IPS DF 6.9 (cell line): Measurements from ENCODE around the gene ARSI.

Experiments used
- DNase-seq: peaks from one replicate; pipeline ENCODE4 v3.0.0-alpha.2; 2013; ENCODE audit warnings: low read depth, low spot score
- H3K27ac ChIP-seq: one replicate; pipeline ENCODE4 v1.5.1; 2013; ENCODE audit warnings: low read length, control low read depth
- H3K27me3 ChIP-seq: 2 replicates; pipeline ENCODE4 v1.6.1; 2013; ENCODE audit warnings: mild to moderate bottlenecking, low read length; ENCODE audit not compliant: control insufficient read depth, insufficient read depth
- H3K36me3 ChIP-seq: 2 replicates; pipeline ENCODE4 v1.6.1; 2013; ENCODE audit warnings: low read length; ENCODE audit not compliant: control insufficient read depth, insufficient read depth
- H3K4me1 ChIP-seq: 2 replicates; pipeline ENCODE4 v1.6.1; 2013; ENCODE audit warnings: low read length; ENCODE audit not compliant: control insufficient read depth, insufficient read depth
- H3K4me3 ChIP-seq: 2 replicates; pipeline ENCODE4 v1.5.1; 2013; ENCODE audit warnings: mild to moderate bottlenecking, low read length
- H3K9me3 ChIP-seq: 2 replicates; pipeline ENCODE4 v1.6.1; 2013; ENCODE audit warnings: low read length, inconsistent platforms; ENCODE audit not compliant: control insufficient read depth, insufficient read depth
- WGBS: extraction: QIAGEN DNeasy Blood & Tissue Kit; methylation state at CpG from one replicate; pipeline ENCODE4 v1.1.7; 2013; ENCODE audit warnings: mixed read lengths, missing lambda C conversion rate; ENCODE audit not compliant: insufficient read length, insufficient coverage; 5-methylcytosine and 5-hydroxymethylcytosine counted together

The ARSI gene

DNA sequence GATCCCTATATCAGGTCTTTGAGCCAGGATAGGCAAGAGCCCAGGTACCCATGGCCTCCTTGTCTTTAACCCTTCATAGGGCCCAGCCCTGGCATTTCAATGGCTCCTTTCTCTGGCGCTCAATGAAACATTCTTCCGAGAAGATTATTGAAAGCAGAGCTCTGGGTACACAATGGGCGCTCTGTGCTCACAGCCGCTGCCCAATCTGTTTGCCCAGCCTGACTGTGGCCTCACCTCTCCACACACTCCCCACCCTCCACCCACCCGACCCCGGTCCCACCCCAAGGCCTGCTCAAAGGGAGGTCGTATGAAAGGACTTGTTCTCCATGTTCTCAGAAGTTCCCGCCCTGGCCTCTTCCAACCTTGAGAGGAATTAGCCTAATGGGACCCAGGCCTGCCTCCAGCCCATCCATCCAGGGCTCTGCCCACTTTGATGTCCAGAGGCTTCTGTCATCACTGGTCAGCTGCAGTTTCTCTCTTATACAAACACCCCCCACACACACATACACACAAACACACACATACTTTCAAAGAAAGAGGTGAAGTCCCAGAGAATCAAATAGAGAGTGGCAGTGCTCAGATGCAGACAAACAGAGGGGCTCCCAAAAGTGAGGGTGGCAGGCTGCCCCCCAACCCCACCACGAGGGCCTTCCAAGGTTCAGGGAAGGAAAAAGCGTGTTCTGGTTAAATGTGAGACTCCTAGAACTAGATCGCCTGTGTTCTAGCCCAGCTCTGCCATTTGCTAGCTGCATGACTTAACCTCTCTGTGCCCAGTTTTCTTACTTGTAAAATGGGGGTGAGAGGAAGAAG, 5.1 kb upstream of the ARSI start:
- H3K4me1 ChIP-seq: peaks cover 4% of the 10 kb centered on the region; the same call in 1 of the 2 replicates
- H3K36me3 ChIP-seq: no peaks in the 10 kb centered on the region
- no peaks in the 10 kb centered on the region for H3K27me3 ChIP-seq
- H3K27ac ChIP-seq: no peak overlapping the region
- no peak overlapping the region for H3K4me3 ChIP-seq
- DNase-seq: no peak
- H3K9me3 ChIP-seq: no peaks in the 10 kb centered on the region
- no CpG with 5 or more reads among the region's 11 CpGs for WGBS

DNA sequence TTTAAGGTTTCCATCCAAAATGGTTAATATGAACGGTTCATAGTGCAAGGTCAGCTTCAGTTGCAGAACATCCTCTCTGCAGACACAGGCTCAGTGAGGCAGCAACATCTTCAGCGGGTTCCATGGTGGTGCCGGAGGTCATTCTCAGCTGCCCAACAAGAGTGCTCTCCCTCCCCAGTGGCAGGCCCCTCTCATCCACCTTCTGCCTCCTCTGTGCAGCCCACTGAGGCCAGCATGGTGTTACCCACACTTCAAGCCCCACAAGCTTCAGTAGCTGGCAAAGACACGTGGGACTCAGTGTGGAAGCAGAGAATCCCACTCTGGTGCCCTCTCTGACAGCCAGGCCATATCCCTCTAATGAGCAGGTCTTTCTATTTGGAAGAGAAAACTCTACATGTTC, 4.1 kb upstream of the ARSI start:
- no CpG with 5 or more reads among the region's 4 CpGs for whole genome bisulfite sequencing
- H3K27me3 ChIP-seq: no peaks in the 10 kb centered on the region; the same call in 1 of the 2 replicates
- peaks cover 6% of the 10 kb centered on the region; the same call in 1 of the 2 replicates for H3K4me1 ChIP-seq
- no peak for DNase-seq
- H3K36me3 ChIP-seq: no peaks in the 10 kb centered on the region
- no peak overlapping the region for H3K4me3 ChIP-seq
- H3K9me3 ChIP-seq: no peaks in the 10 kb centered on the region
- H3K27ac ChIP-seq: no peak overlapping the region

DNA sequence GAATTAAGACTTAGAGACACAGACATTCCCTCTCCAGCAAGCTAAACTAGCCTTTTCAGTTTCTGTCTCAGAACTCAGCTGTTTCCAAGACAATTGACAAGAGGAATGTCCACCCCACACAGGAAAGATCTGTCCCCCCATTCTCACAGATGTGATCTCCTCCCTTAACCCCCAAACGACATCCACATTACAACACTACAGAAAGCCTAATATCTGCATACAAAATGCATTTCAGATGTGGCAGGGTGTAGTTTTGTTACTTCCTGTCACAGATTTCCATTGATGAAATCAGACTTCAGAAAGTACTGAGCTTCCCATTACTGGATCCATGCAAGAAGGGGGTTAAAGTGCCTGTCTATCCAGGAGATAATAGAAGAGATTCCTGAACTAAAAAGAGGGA, 2.9 kb upstream of the ARSI start:
- no peak overlapping the region for H3K27ac ChIP-seq
- no peaks in the 10 kb centered on the region for H3K36me3 ChIP-seq
- DNase-seq: no peak
- H3K4me1 ChIP-seq: peaks cover 6% of the 10 kb centered on the region; the same call in 1 of the 2 replicates
- H3K27me3 ChIP-seq: no peaks in the 10 kb centered on the region; the same call in 1 of the 2 replicates
- no peak overlapping the region for H3K4me3 ChIP-seq
- WGBS: 100% methylated on average over 1 of the region's 1 CpG
- no peaks in the 10 kb centered on the region for H3K9me3 ChIP-seq

DNA sequence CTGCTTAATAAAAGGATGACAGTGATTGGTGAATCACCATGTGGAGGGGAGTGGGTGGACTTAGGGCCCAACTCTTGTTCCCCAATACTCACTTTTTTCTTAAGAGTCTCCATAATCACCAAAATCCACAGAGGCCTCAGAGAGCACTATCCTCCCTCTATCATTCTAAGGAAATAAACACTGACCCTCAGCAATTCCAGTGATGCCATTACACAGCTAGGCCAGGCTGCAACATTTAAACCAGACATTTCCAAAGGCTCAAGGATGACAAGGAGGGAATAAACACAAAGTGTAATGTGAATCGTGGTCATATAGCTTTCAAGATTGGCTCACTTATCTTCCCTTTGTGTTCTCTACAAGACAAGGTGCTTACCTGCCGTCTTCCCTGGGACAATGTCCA, 2.4 kb upstream of the ARSI start:
- H3K4me3 ChIP-seq: no peak overlapping the region
- H3K27me3 ChIP-seq: no peaks in the 10 kb centered on the region; the same call in 1 of the 2 replicates
- H3K9me3 ChIP-seq: no peaks in the 10 kb centered on the region
- no peak for DNase-seq
- WGBS: no CpG with 5 or more reads among the region's 2 CpGs
- H3K36me3 ChIP-seq: no peaks in the 10 kb centered on the region
- H3K4me1 ChIP-seq: peaks cover 6% of the 10 kb centered on the region
- no peak overlapping the region for H3K27ac ChIP-seq

DNA sequence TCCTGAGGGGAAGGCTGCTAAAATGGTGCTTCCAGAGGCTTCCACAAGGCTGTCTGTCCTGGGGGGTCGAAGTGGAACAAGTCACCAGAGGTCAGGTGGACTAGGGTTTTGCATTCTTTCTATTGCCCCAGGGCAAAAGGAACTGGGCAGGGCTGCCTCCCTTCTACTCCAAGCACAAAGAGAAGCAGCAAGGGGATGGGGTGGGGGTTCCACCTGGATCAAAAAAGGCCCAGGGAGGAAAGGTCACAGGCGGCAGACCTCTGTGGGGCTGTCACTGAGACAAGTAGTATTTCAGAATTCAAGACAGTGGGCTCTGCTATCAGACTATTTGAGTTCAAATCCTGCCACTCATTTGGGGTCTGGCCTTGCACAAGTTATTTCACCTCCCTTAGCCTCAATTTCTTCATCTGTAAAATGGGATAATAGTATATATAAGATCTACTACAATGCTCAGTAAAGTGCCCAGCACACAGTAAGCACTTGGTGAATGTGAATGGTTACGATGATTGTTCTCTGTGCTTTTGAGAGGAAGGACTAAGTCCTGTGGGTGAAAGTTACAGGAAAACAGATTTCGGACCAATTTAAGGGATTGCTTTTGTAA, 1.9 kb upstream of the ARSI start:
- Histone ChIP-seq H3K36me3 (no peaks in the 10 kb centered on the region), H3K4me1 (peaks cover 6% of the 10 kb centered on the region), H3K27ac (no peak overlapping the region), H3K4me3 (no peak overlapping the region), H3K9me3 (no peaks in the 10 kb centered on the region), H3K27me3 (no peaks in the 10 kb centered on the region; the same call in 1 of the 2 replicates)
- no peak for DNase-seq
- WGBS: no CpG with 5 or more reads among the region's 4 CpGs

DNA sequence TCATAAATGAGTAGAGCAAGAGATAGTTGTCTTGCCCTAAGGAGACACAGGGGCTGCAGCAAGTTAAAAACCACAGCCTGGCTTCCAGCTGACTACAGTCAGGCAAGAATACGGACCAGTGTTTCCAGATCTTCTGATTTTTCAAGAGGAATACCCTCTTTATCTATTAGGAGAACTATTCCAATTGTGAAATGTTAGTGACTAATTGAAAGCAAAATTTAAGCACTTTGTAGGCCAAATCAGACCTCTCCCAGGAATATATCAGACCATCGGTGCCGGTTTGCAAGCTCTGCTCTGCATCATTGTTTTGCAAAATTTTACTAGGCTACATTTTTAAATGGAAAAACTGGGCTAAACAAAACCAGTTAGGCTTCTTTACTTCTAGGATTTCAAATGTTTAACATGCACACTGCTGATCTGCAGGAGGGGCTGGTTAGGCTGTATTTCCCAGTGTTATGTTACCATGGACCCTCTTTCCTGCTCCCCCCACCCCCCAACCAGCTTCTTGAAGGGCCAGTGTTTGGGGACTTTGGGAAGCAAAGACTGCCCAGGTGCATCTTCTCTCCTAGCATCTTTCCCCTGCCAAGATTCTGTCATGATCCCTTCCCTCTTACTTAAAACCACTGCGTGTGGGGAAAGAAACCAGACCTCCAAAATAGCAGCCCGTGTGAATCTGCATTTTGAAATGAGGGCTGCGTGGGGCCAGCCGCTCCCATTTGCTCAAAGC, 1.1 kb upstream of the ARSI start:
- Histone ChIP-seq H3K4me1 (peaks cover 6% of the 10 kb centered on the region), H3K36me3 (no peaks in the 10 kb centered on the region), H3K4me3 (no peak overlapping the region), H3K27ac (no peak overlapping the region), H3K9me3 (no peaks in the 10 kb centered on the region), H3K27me3 (no peaks in the 10 kb centered on the region; the same call in 1 of the 2 replicates)
- WGBS: no CpG with 5 or more reads among the region's 7 CpGs
- DNase-seq: no peak

DNA sequence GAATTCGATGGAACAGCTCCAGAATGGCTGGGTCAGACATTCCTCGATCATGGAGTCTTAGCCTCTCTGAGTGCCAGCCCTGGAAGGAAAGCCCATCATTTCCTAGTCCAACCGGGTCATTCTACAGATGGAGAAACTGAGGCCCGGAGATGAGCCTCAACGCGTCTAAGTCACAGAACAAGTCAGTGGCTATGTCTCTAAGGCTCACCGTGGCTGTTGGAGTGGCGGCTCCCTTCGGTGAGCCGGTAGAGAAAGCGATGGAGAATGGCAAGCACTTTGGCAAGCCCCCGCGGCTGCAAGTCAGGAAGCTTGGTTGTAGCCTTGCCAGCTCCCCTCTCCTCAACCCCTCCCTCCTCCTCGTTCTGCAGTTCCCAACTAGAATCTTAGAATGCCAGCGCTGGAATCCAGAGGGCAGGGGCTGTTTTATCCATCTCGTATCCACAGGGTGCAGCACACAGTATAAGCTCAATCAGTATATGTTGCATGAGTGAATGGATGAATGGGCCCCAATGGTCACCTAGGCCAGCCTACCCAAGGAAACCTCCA, 438 bp upstream of the ARSI start:
- no peaks in the 10 kb centered on the region for H3K9me3 ChIP-seq
- peak overlapping the region; percentile 36; the same call in 1 of the 2 replicates for H3K4me3 ChIP-seq
- peaks cover 6% of the 10 kb centered on the region for H3K4me1 ChIP-seq
- DNase-seq: no peak
- no peaks in the 10 kb centered on the region; the same call in 1 of the 2 replicates for H3K27me3 ChIP-seq
- H3K36me3 ChIP-seq: no peaks in the 10 kb centered on the region
- H3K27ac ChIP-seq: no peak overlapping the region
- no CpG with 5 or more reads among the region's 16 CpGs for WGBS

DNA sequence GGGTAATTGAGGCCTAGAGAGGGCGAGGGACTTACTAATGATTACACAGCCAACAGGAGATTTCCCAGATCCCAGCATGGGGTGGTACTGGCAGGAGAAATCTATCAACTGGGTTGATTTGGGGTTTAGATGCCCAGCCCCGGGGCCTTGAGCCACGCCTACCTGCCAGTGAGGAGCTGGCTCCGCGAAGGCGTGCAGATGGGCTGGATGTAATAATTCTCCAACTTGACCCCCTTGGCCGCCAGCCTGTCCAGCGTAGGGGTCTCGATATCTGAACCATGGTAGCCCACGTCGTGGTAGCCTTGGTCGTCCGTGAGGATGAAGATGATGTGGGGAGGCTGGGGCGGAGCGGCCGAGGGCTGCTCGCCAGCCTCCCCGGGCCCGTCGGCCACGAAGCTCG, 804 bp downstream of the ARSI start:
- Histone ChIP-seq H3K27me3 (no peaks in the 10 kb centered on the region; the same call in 1 of the 2 replicates), H3K9me3 (no peaks in the 10 kb centered on the region), H3K27ac (no peak overlapping the region), H3K36me3 (no peaks in the 10 kb centered on the region), H3K4me1 (peaks cover 6% of the 10 kb centered on the region), H3K4me3 (peak overlapping the region; percentile 36; the same call in 1 of the 2 replicates)
- DNase-seq: no peak
- WGBS: no CpG with 5 or more reads among the region's 22 CpGs

DNA sequence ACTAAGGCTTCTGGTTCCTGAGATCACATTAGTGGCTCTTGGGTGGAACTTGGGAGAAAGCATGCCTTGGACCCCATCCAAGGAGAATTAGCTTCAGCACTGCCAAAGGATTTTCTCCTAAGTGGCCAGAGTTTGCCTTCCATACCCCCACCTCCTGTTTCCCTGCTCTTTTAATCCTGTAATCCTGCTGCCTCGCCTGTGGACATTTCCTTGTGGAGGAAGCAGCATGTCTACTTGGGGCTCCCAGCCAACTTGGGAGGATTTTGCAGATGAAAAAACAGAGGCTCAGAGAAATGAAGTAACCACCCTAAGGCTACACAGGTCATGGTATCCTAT, 1.6 kb downstream of the ARSI start:
- no peak overlapping the region for H3K4me3 ChIP-seq
- no peaks in the 10 kb centered on the region for H3K9me3 ChIP-seq
- H3K36me3 ChIP-seq: no peaks in the 10 kb centered on the region
- no CpG with 5 or more reads among the region's 1 CpG for WGBS
- H3K27me3 ChIP-seq: no peaks in the 10 kb centered on the region; the same call in 1 of the 2 replicates
- H3K27ac ChIP-seq: no peak overlapping the region
- no peak for DNase-seq
- peaks cover 6% of the 10 kb centered on the region for H3K4me1 ChIP-seq

DNA sequence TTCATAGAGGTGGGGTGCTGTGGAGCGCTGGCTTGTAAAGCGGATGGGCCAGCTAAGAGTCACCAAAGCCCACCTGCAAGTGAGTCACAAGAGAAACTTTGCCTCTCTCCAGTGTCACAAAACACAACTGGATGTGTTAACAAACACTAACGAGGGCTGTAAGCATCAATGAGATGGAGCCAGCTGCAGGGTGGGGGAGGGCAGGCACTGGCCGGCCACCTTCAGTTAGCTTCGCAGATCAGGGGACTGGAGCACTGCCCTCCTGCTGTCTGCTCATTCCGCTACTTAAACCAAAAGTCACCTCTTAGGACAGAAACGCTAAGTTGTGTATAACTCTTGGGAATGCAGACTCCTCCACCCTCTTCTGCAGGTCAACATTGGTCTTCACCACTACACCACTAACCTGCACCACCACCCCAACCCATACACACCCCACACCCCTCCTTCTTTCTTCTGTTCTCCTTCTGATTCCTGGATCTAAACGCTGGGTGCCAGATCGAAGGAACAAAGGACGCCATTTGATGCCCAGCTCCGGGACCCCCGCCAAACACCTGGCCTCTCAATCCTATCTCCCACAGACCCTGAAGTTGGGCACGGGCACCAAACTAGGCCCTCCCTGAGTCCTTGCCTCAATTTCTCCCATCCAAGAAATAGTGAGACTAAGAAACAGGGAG, 2.1 kb downstream of the ARSI start:
- DNase-seq: no peak
- H3K36me3 ChIP-seq: no peaks in the 10 kb centered on the region
- no peak overlapping the region for H3K27ac ChIP-seq
- H3K9me3 ChIP-seq: no peaks in the 10 kb centered on the region
- peaks cover 6% of the 10 kb centered on the region for H3K4me1 ChIP-seq
- H3K4me3 ChIP-seq: no peak overlapping the region
- WGBS: 100% methylated on average over 1 of the region's 13 CpGs
- H3K27me3 ChIP-seq: no peaks in the 10 kb centered on the region; the same call in 1 of the 2 replicates
